T-helper 1 cell treated with Interleukin-12 subunit alpha and Interleukin-12 subunit beta and Interleukin-4 antibody, amounts not matched to agents 30 μg/mL and 1 μg/mL, for 36 hours (primary cell): Measurements from ENCODE around the gene DMWD.
"Not testable (repeated sequence)": the region's sequence is repeated elsewhere in the genome, so short reads cannot be mapped to it uniquely, and the experiment has no call there.

Source experiments
- H3K27ac Mint-ChIP-seq: one replicate; pipeline ENCODE4 v1.8.0; 2021; ENCODE audit warnings: mild to moderate bottlenecking, mixed read lengths
- H3K27me3 Mint-ChIP-seq: one replicate; pipeline ENCODE4 v1.8.0; 2021; ENCODE audit warnings: low read depth, mixed read lengths
- H3K36me3 Mint-ChIP-seq: one replicate; pipeline ENCODE4 v1.8.0; 2021; ENCODE audit warnings: low read depth, mixed read lengths
- H3K4me1 Mint-ChIP-seq: one replicate; pipeline ENCODE4 v1.8.0; 2021; ENCODE audit warnings: low read depth, mixed read lengths
- H3K4me3 Mint-ChIP-seq: one replicate; pipeline ENCODE4 v1.8.0; 2021; ENCODE audit warnings: mild to moderate bottlenecking, moderate library complexity, mixed read lengths
- H3K9me3 Mint-ChIP-seq: one replicate; pipeline ENCODE4 v1.8.0; 2021; ENCODE audit warnings: mixed read lengths

Gene DMWD

GRCh38 chr19:45804140-45804958, 11.7 kb upstream of the DMWD start:
- Mint-ChIP-seq H3K4me3 (no peak overlapping the region), H3K9me3 (no peaks in the 10 kb centered on the region), H3K36me3 (no peaks in the 10 kb centered on the region), H3K27me3 (peaks cover 23% of the 10 kb centered on the region), H3K27ac (no peak overlapping the region), H3K4me1 (peaks cover 2% of the 10 kb centered on the region)

- no peak overlapping the region for H3K4me3 Mint-ChIP-seq
- H3K36me3 Mint-ChIP-seq = no peaks in the 10 kb centered on the region
- H3K27ac Mint-ChIP-seq = no peak overlapping the region
- H3K4me1 Mint-ChIP-seq = peaks cover 5% of the 10 kb centered on the region
- H3K27me3 Mint-ChIP-seq = peaks cover 38% of the 10 kb centered on the region
- no peaks in the 10 kb centered on the region for H3K9me3 Mint-ChIP-seq
Observed at GRCh38 chr19:45801603-45802175, 9.0 kb upstream of the DMWD start.

- Mint-ChIP-seq H3K4me3 (no peak overlapping the region), H3K27me3 (peaks cover 44% of the 10 kb centered on the region), H3K4me1 (peaks cover 5% of the 10 kb centered on the region), H3K9me3 (no peaks in the 10 kb centered on the region), H3K36me3 (no peaks in the 10 kb centered on the region), H3K27ac (no peak overlapping the region)
Observed at GRCh38 chr19:45800070-45800553, 7.5 kb upstream of the DMWD start.

GRCh38 chr19:45799541-45799940, 6.9 kb upstream of the DMWD start:
- H3K36me3 Mint-ChIP-seq, H3K27ac Mint-ChIP-seq, H3K4me3 Mint-ChIP-seq, H3K9me3 Mint-ChIP-seq, H3K4me1 Mint-ChIP-seq: not testable (repeated sequence)
- H3K27me3 Mint-ChIP-seq = peaks cover 50% of the 10 kb centered on the region

GRCh38 chr19:45798995-45799517, 6.4 kb upstream of the DMWD start:
- no peaks in the 10 kb centered on the region for H3K36me3 Mint-ChIP-seq
- H3K4me1 Mint-ChIP-seq = peaks cover 8% of the 10 kb centered on the region
- H3K27me3 Mint-ChIP-seq = peaks cover 55% of the 10 kb centered on the region
- no peaks in the 10 kb centered on the region for H3K9me3 Mint-ChIP-seq
- peak overlapping the region; percentile 31 for H3K27ac Mint-ChIP-seq
- no peak overlapping the region for H3K4me3 Mint-ChIP-seq

- H3K27ac Mint-ChIP-seq = no peak overlapping the region
- H3K27me3 Mint-ChIP-seq = peaks cover 57% of the 10 kb centered on the region
- no peak overlapping the region for H3K4me3 Mint-ChIP-seq
- peaks cover 4% of the 10 kb centered on the region for H3K36me3 Mint-ChIP-seq
- no peaks in the 10 kb centered on the region for H3K9me3 Mint-ChIP-seq
- H3K4me1 Mint-ChIP-seq = peaks cover 37% of the 10 kb centered on the region
Observed at GRCh38 chr19:45794627-45795026, 2.0 kb upstream of the DMWD start.

- Mint-ChIP-seq H3K9me3 (no peaks in the 10 kb centered on the region), H3K4me3 (peak overlapping the region; percentile 49), H3K27ac (peak overlapping the region; percentile 68), H3K36me3 (peaks cover 11% of the 10 kb centered on the region), H3K27me3 (peaks cover 59% of the 10 kb centered on the region), H3K4me1 (peaks cover 34% of the 10 kb centered on the region)
Observed at GRCh38 chr19:45793876-45794275, 1.2 kb upstream of the DMWD start.

GRCh38 chr19:45793178-45793564, 526 bp upstream of the DMWD start:
- H3K27ac Mint-ChIP-seq = peak overlapping the region; percentile 79
- H3K9me3 Mint-ChIP-seq = no peaks in the 10 kb centered on the region
- H3K36me3 Mint-ChIP-seq = peaks cover 18% of the 10 kb centered on the region
- peaks cover 61% of the 10 kb centered on the region for H3K27me3 Mint-ChIP-seq
- H3K4me3 Mint-ChIP-seq = peak overlapping the region; percentile 74
- peaks cover 32% of the 10 kb centered on the region for H3K4me1 Mint-ChIP-seq

- H3K4me1 Mint-ChIP-seq = peaks cover 32% of the 10 kb centered on the region
Observed at GRCh38 chr19:45791744-45792469, 738 bp downstream of the DMWD start.

GRCh38 chr19:45790942-45791341, 1.7 kb downstream of the DMWD start:
- H3K36me3 Mint-ChIP-seq = peaks cover 24% of the 10 kb centered on the region

More at GRCh38 chr19:45791744-45792469, 738 bp downstream of the DMWD start:
- H3K27ac Mint-ChIP-seq = peak overlapping the region; percentile 74
- H3K9me3 Mint-ChIP-seq = no peaks in the 10 kb centered on the region
- peaks cover 21% of the 10 kb centered on the region for H3K36me3 Mint-ChIP-seq
- H3K4me3 Mint-ChIP-seq = peak overlapping the region; percentile 86
- peaks cover 64% of the 10 kb centered on the region for H3K27me3 Mint-ChIP-seq

GRCh38 chr19:45789035-45789786, 3.4 kb downstream of the DMWD start:
- H3K9me3 Mint-ChIP-seq = no peaks in the 10 kb centered on the region
- H3K27me3 Mint-ChIP-seq = peaks cover 42% of the 10 kb centered on the region
- peaks cover 24% of the 10 kb centered on the region for H3K36me3 Mint-ChIP-seq
- H3K27ac Mint-ChIP-seq = no peak overlapping the region
- peaks cover 28% of the 10 kb centered on the region for H3K4me1 Mint-ChIP-seq
- no peak overlapping the region for H3K4me3 Mint-ChIP-seq

More at GRCh38 chr19:45790942-45791341, 1.7 kb downstream of the DMWD start:
- Mint-ChIP-seq H3K4me1 (peaks cover 32% of the 10 kb centered on the region), H3K4me3 (peak overlapping the region; percentile 86), H3K9me3 (no peaks in the 10 kb centered on the region), H3K27ac (peak overlapping the region; percentile 69), H3K27me3 (peaks cover 59% of the 10 kb centered on the region)

GRCh38 chr19:45786533-45786894, 6.1 kb downstream of the DMWD start:
- H3K36me3 Mint-ChIP-seq = peaks cover 24% of the 10 kb centered on the region
- no peak overlapping the region for H3K4me3 Mint-ChIP-seq
- H3K9me3 Mint-ChIP-seq = no peaks in the 10 kb centered on the region
- peaks cover 22% of the 10 kb centered on the region for H3K27me3 Mint-ChIP-seq
- peaks cover 10% of the 10 kb centered on the region for H3K4me1 Mint-ChIP-seq
- no peak overlapping the region for H3K27ac Mint-ChIP-seq

GRCh38 chr19:45785781-45786532, 6.7 kb downstream of the DMWD start:
- Mint-ChIP-seq H3K27ac (no peak overlapping the region), H3K4me1 (peaks cover 4% of the 10 kb centered on the region), H3K27me3 (peaks cover 25% of the 10 kb centered on the region), H3K4me3 (no peak overlapping the region), H3K36me3 (peaks cover 23% of the 10 kb centered on the region), H3K9me3 (no peaks in the 10 kb centered on the region)
